Endodermal cell (in vitro differentiated cells): ENCODE results near the gene SEMA5B. TPM values are rescaled to one million over a fixed set of nuclear protein-coding genes. Genes with fewer than 3 reads are reported as not detected.

ENCODE experiments used
- DNase-seq: peaks from one replicate; pipeline ENCODE4 v3.0.0-alpha.2; 2017
- H3K27ac ChIP-seq: 2 replicates; pipeline ENCODE4 v1.5.1; 2013; ENCODE audit warnings: mild to moderate bottlenecking, low read depth, low read length, moderate library complexity
- H3K27me3 ChIP-seq: 2 replicates; pipeline ENCODE4 v1.6.1; 2013; ENCODE audit warnings: mild to moderate bottlenecking, low read length, moderate library complexity; ENCODE audit not compliant: insufficient read depth, control insufficient read depth, poor library complexity, severe bottlenecking
- H3K36me3 ChIP-seq: 2 replicates; pipeline ENCODE4 v1.7.0; 2013; ENCODE audit warnings: mild to moderate bottlenecking, low read length, moderate library complexity; ENCODE audit not compliant: control insufficient read depth, insufficient read depth
- H3K4me1 ChIP-seq: one replicate; pipeline ENCODE4 v1.7.0; 2013; ENCODE audit warnings: low read length; ENCODE audit not compliant: control insufficient read depth, insufficient read depth
- H3K4me3 ChIP-seq: 2 replicates; pipeline ENCODE4 v1.5.1; 2013; ENCODE audit warnings: mild to moderate bottlenecking, low read length, moderate library complexity
- H3K9ac ChIP-seq: 2 replicates; pipeline ENCODE4 v1.6.1; 2013; ENCODE audit warnings: mild to moderate bottlenecking, low read length, moderate library complexity; ENCODE audit not compliant: poor library complexity, severe bottlenecking; ENCODE audit errors: extremely low read depth
- H3K9me3 ChIP-seq: 2 replicates; pipeline ENCODE4 v1.6.1; 2013; ENCODE audit warnings: mild to moderate bottlenecking, low read length, moderate library complexity; ENCODE audit not compliant: control insufficient read depth
- H3K27ac Mint-ChIP-seq: 2 replicates; pipeline ENCODE4 v1.8.0; 2020; ENCODE audit warnings: mixed read lengths
- H3K27me3 Mint-ChIP-seq: 2 replicates; pipeline ENCODE4 v1.8.0; 2021; ENCODE audit warnings: mild to moderate bottlenecking, mixed read lengths; ENCODE audit not compliant: insufficient read depth
- H3K36me3 Mint-ChIP-seq: 2 replicates; pipeline ENCODE4 v1.8.0; 2020; ENCODE audit warnings: low read depth, mixed read lengths
- H3K4me1 Mint-ChIP-seq: 2 replicates; pipeline ENCODE4 v1.8.0; 2020; ENCODE audit warnings: mixed read lengths
- H3K4me3 Mint-ChIP-seq: 2 replicates; pipeline ENCODE4 v1.8.0; 2020; ENCODE audit warnings: mild to moderate bottlenecking, moderate library complexity, mixed read lengths
- H3K9me3 Mint-ChIP-seq: 2 replicates; pipeline ENCODE4 v1.8.0; 2020; ENCODE audit warnings: mild to moderate bottlenecking, mixed read lengths
- WGBS, 2 experiments: methylation state at CpG; one replicate each; pipeline versions ENCODE4 v1.1.5 to v1.1.7; 2013; ENCODE audit warnings: missing lambda C conversion rate in 2 of 2, mixed read lengths in 1 of 2; ENCODE audit not compliant: insufficient coverage in 1 of 2, insufficient read length in 1 of 2; 5-methylcytosine and 5-hydroxymethylcytosine counted together
- total RNA-seq, 2 donors: library from RNA; stranded (reverse); fragmentation: NEBNext Ultra II Directional in 1 of 2; extraction: Animal tissue kit (Norgen Biotek cat#: 25700) in 1 of 2; gene quantifications; 2 replicates in 1 of 2; 3 replicates in 1 of 2; pipeline ENCODE4 v1.2.1, GENCODE V29; 2021
- TF ChIP-seq, protein P1 (sequence below): fragments of 200-600 bp; sonication (generic); conservative IDR thresholded peaks from 2 replicates; pipeline ENCODE4 v1.5.0; 2021; ENCODE audit warnings: antibody characterized with exemption, mild to moderate bottlenecking

Gene SEMA5B
- total RNA-seq, 2 donors from 2014 or later: 37.3 to 45.8 TPM

DNA sequence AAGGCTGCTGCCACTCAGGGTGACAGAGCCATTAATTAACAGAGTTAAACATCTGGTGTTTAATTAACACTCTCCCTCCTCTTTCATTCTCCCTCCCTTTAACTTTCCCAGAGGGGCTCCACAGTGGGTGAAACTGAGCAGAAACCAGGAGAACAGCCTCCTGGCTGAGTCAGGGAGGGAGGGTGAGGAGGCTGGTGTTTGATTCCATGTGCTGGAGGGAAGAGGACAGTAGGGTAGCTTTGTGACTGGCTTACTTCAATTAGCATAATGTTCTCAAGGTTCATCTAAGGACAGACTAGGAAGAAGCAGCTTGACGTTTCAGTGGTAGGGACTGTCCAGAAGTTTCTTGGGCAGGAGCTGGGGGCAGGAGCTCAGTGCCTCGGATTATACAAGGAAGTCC is 62.8 kb downstream of the SEMA5B start:
- Mint-ChIP-seq H3K36me3 (peaks cover 15% of the 10 kb centered on the region), H3K4me3 (no peak overlapping the region), H3K27me3 (peaks cover 4% of the 10 kb centered on the region), H3K4me1 (peaks cover 25% of the 10 kb centered on the region), H3K27ac (no peak overlapping the region), H3K9me3 (no peaks in the 10 kb centered on the region)
- peak overlapping the region; percentile 17 for H3K27ac ChIP-seq
- 13 to 52% methylated on average over 1 to 2 of the region's 2 CpGs for WGBS, 2 experiments
- no peak overlapping the region for H3K9ac ChIP-seq
- TF ChIP-seq, protein P1, sequence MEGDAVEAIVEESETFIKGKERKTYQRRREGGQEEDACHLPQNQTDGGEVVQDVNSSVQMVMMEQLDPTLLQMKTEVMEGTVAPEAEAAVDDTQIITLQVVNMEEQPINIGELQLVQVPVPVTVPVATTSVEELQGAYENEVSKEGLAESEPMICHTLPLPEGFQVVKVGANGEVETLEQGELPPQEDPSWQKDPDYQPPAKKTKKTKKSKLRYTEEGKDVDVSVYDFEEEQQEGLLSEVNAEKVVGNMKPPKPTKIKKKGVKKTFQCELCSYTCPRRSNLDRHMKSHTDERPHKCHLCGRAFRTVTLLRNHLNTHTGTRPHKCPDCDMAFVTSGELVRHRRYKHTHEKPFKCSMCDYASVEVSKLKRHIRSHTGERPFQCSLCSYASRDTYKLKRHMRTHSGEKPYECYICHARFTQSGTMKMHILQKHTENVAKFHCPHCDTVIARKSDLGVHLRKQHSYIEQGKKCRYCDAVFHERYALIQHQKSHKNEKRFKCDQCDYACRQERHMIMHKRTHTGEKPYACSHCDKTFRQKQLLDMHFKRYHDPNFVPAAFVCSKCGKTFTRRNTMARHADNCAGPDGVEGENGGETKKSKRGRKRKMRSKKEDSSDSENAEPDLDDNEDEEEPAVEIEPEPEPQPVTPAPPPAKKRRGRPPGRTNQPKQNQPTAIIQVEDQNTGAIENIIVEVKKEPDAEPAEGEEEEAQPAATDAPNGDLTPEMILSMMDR: no peak
- no peak for DNase-seq
- H3K36me3 ChIP-seq: no peaks in the 10 kb centered on the region
- H3K4me3 ChIP-seq: no peak overlapping the region
- H3K27me3 ChIP-seq: no peaks in the 10 kb centered on the region
- peaks cover 5% of the 10 kb centered on the region for H3K4me1 ChIP-seq
- H3K9me3 ChIP-seq: no peaks in the 10 kb centered on the region

DNA sequence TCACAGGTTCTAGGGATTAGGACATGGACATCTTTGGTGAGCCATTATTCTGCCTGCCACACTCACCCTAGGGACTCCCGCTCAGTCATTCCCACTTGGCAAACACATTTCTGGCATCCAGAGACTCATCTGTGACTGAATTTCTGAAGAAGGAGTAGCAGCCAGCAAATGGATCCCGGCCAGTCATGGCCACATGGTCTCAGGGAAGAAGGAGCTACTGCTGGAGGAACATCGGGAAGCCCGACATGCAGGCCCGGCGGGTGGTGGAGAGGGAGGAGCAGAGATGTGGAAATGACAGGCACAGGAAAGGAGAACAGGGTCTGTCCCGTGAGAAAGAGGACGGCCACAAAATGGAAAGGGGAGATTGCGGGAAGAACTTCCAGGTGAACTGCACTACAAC is 65.4 kb downstream of the SEMA5B start:
- WGBS, 2 experiments: 76 to 79% methylated on average over 7 to 9 of the region's 9 CpGs

DNA sequence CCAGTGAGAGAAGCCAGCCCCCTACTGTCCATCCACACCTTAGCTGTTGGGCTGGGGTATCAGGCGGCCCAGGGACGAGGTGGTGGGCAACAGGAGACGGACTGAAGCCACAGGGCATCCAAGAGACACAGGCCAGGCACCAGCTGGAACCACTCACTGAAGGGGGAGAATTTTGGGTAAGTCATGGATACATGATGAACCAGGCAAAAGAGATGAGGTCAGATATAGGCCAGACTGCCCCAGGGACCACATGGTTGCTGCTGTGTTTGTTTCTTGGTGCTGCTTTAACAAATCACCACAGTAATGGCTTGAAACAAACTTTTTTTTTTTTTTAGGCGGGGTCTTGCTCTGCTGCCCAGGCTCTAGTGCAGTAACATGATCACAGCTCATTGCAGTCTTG is 66.4 kb downstream of the SEMA5B start:
- Histone ChIP-seq H3K4me3 (no peak overlapping the region), H3K27me3 (no peaks in the 10 kb centered on the region), H3K36me3 (no peaks in the 10 kb centered on the region), H3K9ac (no peak overlapping the region), H3K27ac (no peak overlapping the region), H3K9me3 (no peaks in the 10 kb centered on the region), H3K4me1 (peaks cover 9% of the 10 kb centered on the region)
- peaks cover 16% of the 10 kb centered on the region for H3K36me3 Mint-ChIP-seq
- WGBS, 2 experiments: 81% methylated on average over 4 of the region's 4 CpGs; no CpG with 5 or more reads in 1 of the 2 experiments
- peaks cover 4% of the 10 kb centered on the region for H3K27me3 Mint-ChIP-seq
- H3K4me1 Mint-ChIP-seq: peaks cover 38% of the 10 kb centered on the region
- H3K9me3 Mint-ChIP-seq: no peaks in the 10 kb centered on the region
- TF ChIP-seq, protein P1: no peak
- DNase-seq: no peak
- H3K27ac Mint-ChIP-seq: no peak overlapping the region
- no peak overlapping the region for H3K4me3 Mint-ChIP-seq

More for the DNA sequence above, 65.4 kb downstream of the SEMA5B start:
- Histone ChIP-seq H3K27ac (no peak overlapping the region), H3K4me1 (peaks cover 9% of the 10 kb centered on the region), H3K36me3 (no peaks in the 10 kb centered on the region), H3K27me3 (no peaks in the 10 kb centered on the region), H3K9me3 (no peaks in the 10 kb centered on the region), H3K9ac (no peak overlapping the region), H3K4me3 (no peak overlapping the region)
- H3K9me3 Mint-ChIP-seq: no peaks in the 10 kb centered on the region
- H3K27me3 Mint-ChIP-seq: peaks cover 4% of the 10 kb centered on the region
- DNase-seq: peak; percentile 61
- TF ChIP-seq, protein P1: no peak
- H3K4me3 Mint-ChIP-seq: no peak overlapping the region
- H3K36me3 Mint-ChIP-seq: peaks cover 14% of the 10 kb centered on the region
- no peak overlapping the region for H3K27ac Mint-ChIP-seq
- peaks cover 38% of the 10 kb centered on the region for H3K4me1 Mint-ChIP-seq
